Osteoblast (primary cell): ENCODE results near the gene NEK3. TPM values are rescaled to one million over a fixed set of nuclear protein-coding genes. Genes with fewer than 3 reads are reported as not detected.
A peak's percentile ranks its signal among the peaks of the same experiment; 100 is the strongest.

Source experiments
- DNase-seq: peaks from one replicate; pipeline ENCODE4 v3.0.0; 2011; ENCODE audit warnings: low spot score, mixed read lengths; ENCODE audit not compliant: insufficient read length; ENCODE audit errors: missing footprints
- H2AFZ ChIP-seq: 2 replicates; pipeline ENCODE4 v1.6.0; 2011; ENCODE audit warnings: mild to moderate bottlenecking, low read length
- H3K27ac ChIP-seq: 2 replicates; pipeline ENCODE4 v1.5.1; 2011; ENCODE audit warnings: mild to moderate bottlenecking, low read depth, low read length, moderate library complexity
- H3K27me3 ChIP-seq: 2 replicates; pipeline ENCODE4 v1.6.0; 2012; ENCODE audit warnings: mild to moderate bottlenecking, control low read depth, inconsistent platforms, low read length, moderate library complexity; ENCODE audit not compliant: insufficient read depth
- H3K36me3 ChIP-seq: 2 replicates; pipeline ENCODE4 v1.5.1; 2011; ENCODE audit warnings: mild to moderate bottlenecking, low read length, control low read depth, moderate library complexity; ENCODE audit not compliant: insufficient read depth
- H3K4me1 ChIP-seq: 2 replicates; pipeline ENCODE4 v1.5.1; 2011; ENCODE audit warnings: mild to moderate bottlenecking, low read length, control low read depth, moderate library complexity; ENCODE audit not compliant: insufficient read depth
- H3K4me2 ChIP-seq: 2 replicates; pipeline ENCODE4 v1.6.0; 2011; ENCODE audit warnings: mild to moderate bottlenecking, low read length; ENCODE audit not compliant: insufficient read depth
- H3K4me3 ChIP-seq: fragments of 200-600 bp; sonication (generic); 3 replicates; pipeline ENCODE4 v1.5.1; 2012; ENCODE audit warnings: mild to moderate bottlenecking, low read length, inconsistent platforms; ENCODE audit not compliant: insufficient read depth
- H3K79me2 ChIP-seq: 2 replicates; pipeline ENCODE4 v1.6.0; 2012; ENCODE audit warnings: mild to moderate bottlenecking, low read length, control low read depth, inconsistent platforms; ENCODE audit not compliant: insufficient read depth
- H3K9me3 ChIP-seq: 2 replicates; pipeline ENCODE4 v1.5.1; 2011; ENCODE audit warnings: low read depth, low read length, control low read depth
- H4K20me1 ChIP-seq: 2 replicates; pipeline ENCODE4 v1.6.0; 2012; ENCODE audit warnings: mild to moderate bottlenecking, low read length, control low read depth; ENCODE audit not compliant: insufficient read depth
- CTCF ChIP-seq: IDR thresholded peaks from 2 replicates; pipeline ENCODE4 v1.5.1; 2011; ENCODE audit warnings: mild to moderate bottlenecking, low read depth, low read length, moderate library complexity; ENCODE audit errors: extremely low read depth
- total RNA-seq: library from RNA; depleted of rRNA; stranded (reverse); fragments of >200 nt; gene quantifications from 2 replicates; pipeline ENCODE4 v1.2.3, GENCODE V29; 2012

NEK3 gene
- total RNA-seq, 1 donor = 8.0 TPM

- no peaks in the 10 kb centered on the region for H4K20me1 ChIP-seq
- peak overlapping the region; percentile 99 for H2AFZ ChIP-seq
- H3K79me2 ChIP-seq = no peaks in the 10 kb centered on the region
- DNase-seq = peak; percentile 94
- peak; percentile 90 for TF ChIP-seq CTCF
- H3K27me3 ChIP-seq = no peaks in the 10 kb centered on the region
- peak overlapping the region; percentile 99 for H3K4me2 ChIP-seq
- H3K4me1 ChIP-seq = peaks cover 16% of the 10 kb centered on the region
- H3K9me3 ChIP-seq = no peaks in the 10 kb centered on the region
- peaks cover 14% of the 10 kb centered on the region for H3K36me3 ChIP-seq
- H3K4me3 ChIP-seq = peak overlapping the region; percentile 82
- no peak overlapping the region for H3K27ac ChIP-seq
Observed at GRCh38 chr13:52127783-52128702, 31.4 kb downstream of the NEK3 start.

- no peak for TF ChIP-seq CTCF
- Histone ChIP-seq H3K36me3 (peaks cover 10% of the 10 kb centered on the region), H3K4me3 (peak overlapping the region; percentile 82), H3K27ac (no peak overlapping the region), H4K20me1 (no peaks in the 10 kb centered on the region), H3K27me3 (no peaks in the 10 kb centered on the region), H2AFZ (no peak overlapping the region), H3K4me1 (peaks cover 16% of the 10 kb centered on the region), H3K4me2 (peak overlapping the region; percentile 99), H3K9me3 (no peaks in the 10 kb centered on the region), H3K79me2 (no peaks in the 10 kb centered on the region)
- DNase-seq = peak; percentile 91
Observed at GRCh38 chr13:52127378-52127777, 32.0 kb downstream of the NEK3 start.

GRCh38 chr13:52125547-52125946, 33.9 kb downstream of the NEK3 start:
- no peak overlapping the region for H3K4me2 ChIP-seq
- H3K4me3 ChIP-seq = no peak overlapping the region
- H3K9me3 ChIP-seq = no peaks in the 10 kb centered on the region
- H2AFZ ChIP-seq = no peak overlapping the region
- peaks cover 16% of the 10 kb centered on the region for H3K4me1 ChIP-seq
- no peak overlapping the region for H3K27ac ChIP-seq
- no peak for DNase-seq
- H3K36me3 ChIP-seq = no peaks in the 10 kb centered on the region
- TF ChIP-seq CTCF = no peak
- H3K79me2 ChIP-seq = no peaks in the 10 kb centered on the region
- H3K27me3 ChIP-seq = no peaks in the 10 kb centered on the region
- H4K20me1 ChIP-seq = no peaks in the 10 kb centered on the region

- no peaks in the 10 kb centered on the region for H3K9me3 ChIP-seq
- DNase-seq = no peak
- peaks cover 7% of the 10 kb centered on the region for H3K27me3 ChIP-seq
- no peak overlapping the region for H3K4me3 ChIP-seq
- TF ChIP-seq CTCF = no peak
- no peak overlapping the region for H2AFZ ChIP-seq
- H3K4me2 ChIP-seq = no peak overlapping the region
- H3K4me1 ChIP-seq = no peaks in the 10 kb centered on the region
- no peaks in the 10 kb centered on the region for H3K79me2 ChIP-seq
- H3K27ac ChIP-seq = no peak overlapping the region
- no peaks in the 10 kb centered on the region for H3K36me3 ChIP-seq
- no peaks in the 10 kb centered on the region for H4K20me1 ChIP-seq
Observed at GRCh38 chr13:52118595-52118994, 40.8 kb downstream of the NEK3 start.
